ENCODE data around the gene LRFN4.

Gene LRFN4

DNA sequence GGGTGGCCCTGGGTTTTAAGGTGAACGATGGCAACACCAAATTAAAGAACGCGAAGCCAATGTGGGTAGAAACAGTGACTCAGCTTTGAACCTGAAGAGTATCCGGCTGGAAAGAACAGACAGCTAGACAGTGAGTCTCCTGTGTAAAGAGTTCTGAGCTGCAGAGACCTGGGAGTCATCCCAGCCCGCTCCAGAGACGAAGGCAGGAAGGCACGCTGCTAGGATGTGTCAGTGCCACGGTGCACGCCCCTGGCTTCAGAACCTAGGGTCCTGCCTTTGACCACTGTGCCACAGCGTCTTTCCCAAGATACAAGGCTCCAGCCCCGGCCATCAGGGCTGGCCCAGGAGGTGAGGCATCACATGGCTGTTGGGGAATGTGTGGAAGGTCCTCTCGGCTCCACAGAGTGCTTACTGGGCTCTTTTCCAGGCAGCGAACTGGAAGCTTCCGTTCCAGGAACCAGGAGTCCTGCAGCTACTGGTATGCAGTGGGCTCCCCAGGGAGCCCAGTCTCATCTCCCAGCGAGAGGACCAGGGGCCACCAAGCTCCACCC is 29.9 kb downstream of the LRFN4 start:
- Mint-ChIP-seq H3K27me3 (peaks cover 10 to 14% of the 10 kb centered on the region in 2 donors), H3K27ac (no peak overlapping the region), H3K4me1 (ENCODE audit: low read depth in 2 of 2) (peaks cover 2 to 9% of the 10 kb centered on the region in 2 donors), H3K4me3 (no peak overlapping the region), H3K9me3 (no peaks in the 10 kb centered on the region), H3K36me3 (ENCODE audit: insufficient read depth) (no peaks in the 10 kb centered on the region)
- no peak for DNase-seq
- ATAC-seq (replicated peaks), result no peak

DNA sequence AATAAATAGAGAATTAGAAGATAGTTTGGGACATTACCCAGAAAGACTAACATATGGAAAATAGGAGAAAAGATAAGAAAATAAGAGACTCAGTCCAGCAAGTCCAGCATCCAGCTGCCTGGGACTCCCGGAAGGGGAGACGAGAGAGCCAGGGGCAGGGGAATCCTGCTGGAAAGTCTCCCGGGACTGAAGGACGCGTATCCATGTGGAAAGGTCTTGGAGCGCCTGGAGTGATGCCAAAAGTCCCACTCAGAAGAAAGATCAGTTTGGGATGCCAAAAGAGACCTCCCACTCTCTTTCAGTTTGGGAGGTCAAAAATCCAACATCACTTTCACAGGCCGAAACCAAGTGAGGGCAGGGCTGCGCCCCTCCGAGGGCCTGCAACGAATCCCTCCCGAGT is 30.7 kb downstream of the LRFN4 start:
- Mint-ChIP-seq H3K27me3 (peaks cover 12 to 13% of the 10 kb centered on the region in 2 donors), H3K9me3 (no peaks in the 10 kb centered on the region), H3K4me1 (ENCODE audit: low read depth in 2 of 2) (peaks cover 2 to 11% of the 10 kb centered on the region in 2 donors), H3K27ac (no peak overlapping the region), H3K36me3 (ENCODE audit: insufficient read depth) (no peaks in the 10 kb centered on the region), H3K4me3 (no peak overlapping the region)
- DNase-seq (no peak), ATAC-seq (replicated peaks) (no peak)

DNA sequence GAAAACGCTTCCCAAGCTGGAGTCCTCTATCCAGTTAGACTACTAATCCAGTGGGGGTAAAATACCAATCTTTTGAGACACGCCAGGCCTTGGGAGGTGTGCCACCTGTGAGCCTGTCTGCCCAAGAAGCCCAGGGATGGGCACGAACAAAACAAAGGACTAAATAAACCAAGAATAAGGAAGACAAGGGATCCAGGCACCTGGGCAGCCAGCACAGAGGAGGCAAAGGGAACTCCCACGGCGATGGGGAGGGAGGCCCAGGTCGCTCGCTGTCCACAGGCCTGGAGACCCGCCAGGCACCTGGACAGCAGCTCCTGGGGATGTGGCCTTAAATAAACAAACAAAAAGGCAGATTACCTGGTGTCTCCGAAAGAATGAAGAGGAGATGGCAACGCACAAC is 31.4 kb downstream of the LRFN4 start:
- DNase-seq (no peak), ATAC-seq (replicated peaks) (no peak)
- Mint-ChIP-seq H3K36me3 (ENCODE audit: insufficient read depth) (no peaks in the 10 kb centered on the region), H3K9me3 (no peaks in the 10 kb centered on the region), H3K4me3 (no peak overlapping the region), H3K27me3 (peaks cover 9 to 15% of the 10 kb centered on the region in 2 donors), H3K27ac (no peak overlapping the region), H3K4me1 (ENCODE audit: low read depth in 2 of 2) (peaks cover 0 to 6% of the 10 kb centered on the region in 2 donors)

DNA sequence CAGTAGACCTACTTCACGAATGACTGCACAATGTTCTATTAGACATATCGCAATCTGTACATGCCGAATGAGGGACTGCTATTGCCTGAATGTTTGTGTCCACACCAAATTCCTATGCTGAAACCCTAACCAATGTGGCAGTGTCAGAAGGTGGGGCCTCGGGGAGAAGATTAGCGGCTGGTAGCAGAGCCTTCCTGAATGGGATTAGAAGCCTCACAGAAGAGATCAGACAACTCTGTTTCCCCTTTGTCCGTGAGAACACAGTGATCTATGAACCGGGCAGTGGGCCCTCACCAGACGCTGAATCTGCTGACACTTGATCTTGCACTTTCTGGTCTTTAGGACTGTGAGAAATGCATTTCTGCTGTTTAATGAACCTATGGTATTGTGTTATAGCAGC is 33.1 kb downstream of the LRFN4 start:
- Mint-ChIP-seq H3K27me3 (peaks cover 17 to 29% of the 10 kb centered on the region in 2 donors), H3K9me3 (no peaks in the 10 kb centered on the region), H3K36me3 (ENCODE audit: insufficient read depth) (no peaks in the 10 kb centered on the region), H3K27ac (no peak overlapping the region), H3K4me3 (no peak overlapping the region), H3K4me1 (ENCODE audit: low read depth in 2 of 2) (peaks cover 0 to 4% of the 10 kb centered on the region in 2 donors)
- ATAC-seq (replicated peaks), result no peak
- DNase-seq, result no peak

DNA sequence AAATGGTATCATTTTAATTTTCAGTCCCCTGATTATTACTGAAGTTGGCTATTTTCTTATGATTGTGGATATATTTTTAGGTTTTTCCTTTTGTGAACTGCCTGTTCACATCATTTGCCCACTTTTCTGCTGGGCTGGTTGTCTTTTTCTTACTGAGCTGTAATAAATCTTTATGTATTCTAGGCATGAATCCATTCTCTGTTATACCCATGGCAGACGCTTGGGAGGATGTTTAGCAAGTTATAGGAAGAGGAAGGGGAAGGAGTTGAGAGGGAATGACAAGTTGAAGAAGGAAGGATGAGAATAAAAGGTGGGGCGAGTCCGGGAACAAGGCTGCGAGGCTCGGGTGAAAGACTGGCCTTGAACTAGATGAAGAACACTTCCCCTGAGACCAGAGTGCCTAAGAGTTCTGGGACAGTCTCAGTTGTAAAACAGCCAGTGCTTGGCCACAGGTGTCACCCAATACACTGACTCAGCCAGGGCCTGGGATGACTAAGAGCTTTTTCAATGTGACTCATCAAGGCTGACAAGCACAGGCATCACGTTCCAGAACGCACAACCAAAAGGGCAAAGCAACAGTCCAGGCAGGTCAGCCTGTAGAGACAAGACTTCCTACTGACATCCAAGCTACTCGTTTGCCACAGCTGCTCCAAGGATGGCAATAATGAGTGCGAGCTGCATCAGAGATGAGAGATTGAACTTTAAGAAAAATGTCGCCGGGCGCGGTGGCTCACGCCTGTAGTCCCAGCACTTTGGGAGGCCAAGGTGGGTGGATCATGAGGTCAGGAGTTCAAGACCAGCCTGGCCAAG is 35.2 kb downstream of the LRFN4 start:
- DNase-seq, result no peak
- peaks cover 0 to 4% of the 10 kb centered on the region in 2 donors for H3K4me1 Mint-ChIP-seq (ENCODE audit: low read depth in 2 of 2)
- no peaks in the 10 kb centered on the region for H3K9me3 Mint-ChIP-seq
- no peak overlapping the region for H3K27ac Mint-ChIP-seq
- no peaks in the 10 kb centered on the region for H3K36me3 Mint-ChIP-seq (ENCODE audit: insufficient read depth)
- H3K27me3 Mint-ChIP-seq, result peaks cover 17 to 29% of the 10 kb centered on the region in 2 donors
- no peak overlapping the region for H3K4me3 Mint-ChIP-seq
- ATAC-seq (replicated peaks), result no peak

DNA sequence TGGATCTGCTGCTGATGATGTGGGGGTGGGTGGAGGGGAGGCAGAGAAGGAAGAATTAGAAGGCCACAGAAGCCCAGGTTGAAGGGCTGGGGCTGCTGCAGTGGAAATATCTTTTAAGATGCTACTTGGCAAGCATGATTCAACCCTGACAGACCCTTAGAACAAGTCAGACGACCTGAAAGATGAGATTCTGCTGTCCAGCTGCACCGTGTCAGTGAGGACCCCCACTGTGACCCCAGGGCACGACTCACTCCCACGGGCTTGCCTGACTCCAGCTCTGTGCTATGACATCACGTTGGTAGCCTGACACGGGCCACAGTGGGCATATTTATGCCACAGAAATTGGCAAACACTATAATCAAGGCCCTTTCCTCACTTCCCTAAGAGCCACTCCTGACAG is 36.0 kb downstream of the LRFN4 start:
- DNase-seq, result no peak
- no peaks in the 10 kb centered on the region for H3K36me3 Mint-ChIP-seq (ENCODE audit: insufficient read depth)
- H3K4me3 Mint-ChIP-seq, result no peak overlapping the region
- H3K4me1 Mint-ChIP-seq (ENCODE audit: low read depth in 2 of 2), result peaks cover 0 to 4% of the 10 kb centered on the region in 2 donors
- peaks cover 17 to 29% of the 10 kb centered on the region in 2 donors for H3K27me3 Mint-ChIP-seq
- no peak for ATAC-seq (replicated peaks)
- no peaks in the 10 kb centered on the region for H3K9me3 Mint-ChIP-seq
- no peak overlapping the region for H3K27ac Mint-ChIP-seq

DNA sequence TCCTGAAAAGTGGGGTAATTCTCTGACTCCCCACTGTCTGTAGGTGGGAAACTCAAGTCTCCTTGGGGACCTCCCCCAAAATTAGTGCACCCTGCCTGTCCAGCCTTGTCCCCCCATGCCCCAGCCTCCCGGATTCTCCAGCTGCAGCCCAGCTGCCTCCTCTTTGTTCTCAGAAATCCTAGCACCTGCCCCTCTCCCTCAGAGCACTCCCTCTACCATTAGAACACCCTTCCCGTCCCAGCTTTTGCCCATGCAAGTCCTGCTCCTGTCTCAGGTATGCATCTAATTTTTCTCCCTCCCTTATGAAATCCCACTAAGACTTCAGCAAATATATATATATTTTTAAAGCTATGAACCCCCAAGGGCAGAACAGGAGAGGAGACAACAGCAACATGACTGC is 37.3 kb downstream of the LRFN4 start:
- H3K27me3 Mint-ChIP-seq, result peaks cover 17 to 29% of the 10 kb centered on the region in 2 donors
- no peak overlapping the region for H3K27ac Mint-ChIP-seq
- no peak overlapping the region for H3K4me3 Mint-ChIP-seq
- no peaks in the 10 kb centered on the region for H3K36me3 Mint-ChIP-seq (ENCODE audit: insufficient read depth)
- no peaks in the 10 kb centered on the region for H3K9me3 Mint-ChIP-seq
- H3K4me1 Mint-ChIP-seq (ENCODE audit: low read depth in 2 of 2), result peaks cover 0 to 4% of the 10 kb centered on the region in 2 donors
- no peak for DNase-seq
- ATAC-seq (replicated peaks), result no peak

DNA sequence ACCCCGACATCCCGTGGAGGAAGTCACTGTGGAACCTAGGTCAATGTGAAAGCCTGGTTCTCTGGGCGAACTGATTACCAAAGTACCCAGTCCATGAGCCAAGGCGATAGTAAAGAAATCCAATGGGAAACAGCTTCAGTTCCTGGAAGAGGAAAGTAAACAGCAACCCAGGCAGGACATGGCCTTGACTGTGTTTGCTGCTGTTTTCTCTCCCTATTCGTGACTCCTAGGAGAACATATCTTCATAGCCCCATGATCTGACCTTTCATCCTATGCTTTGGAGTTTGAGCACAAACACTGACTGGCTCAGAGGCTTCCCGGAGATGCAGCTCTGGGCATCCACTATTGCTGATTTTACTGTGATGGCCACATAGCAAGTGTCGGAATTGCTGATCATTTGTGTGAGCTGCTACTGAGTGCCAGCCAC is 45.1 kb downstream of the LRFN4 start:
- Mint-ChIP-seq H3K9me3 (no peaks in the 10 kb centered on the region), H3K4me1 (ENCODE audit: low read depth in 2 of 2) (no peaks in the 10 kb centered on the region), H3K4me3 (no peak overlapping the region), H3K36me3 (ENCODE audit: insufficient read depth) (no peaks in the 10 kb centered on the region), H3K27ac (no peak overlapping the region), H3K27me3 (peaks cover 5 to 20% of the 10 kb centered on the region in 2 donors)
- ATAC-seq (replicated peaks) (no peak), DNase-seq (no peak)

DNA sequence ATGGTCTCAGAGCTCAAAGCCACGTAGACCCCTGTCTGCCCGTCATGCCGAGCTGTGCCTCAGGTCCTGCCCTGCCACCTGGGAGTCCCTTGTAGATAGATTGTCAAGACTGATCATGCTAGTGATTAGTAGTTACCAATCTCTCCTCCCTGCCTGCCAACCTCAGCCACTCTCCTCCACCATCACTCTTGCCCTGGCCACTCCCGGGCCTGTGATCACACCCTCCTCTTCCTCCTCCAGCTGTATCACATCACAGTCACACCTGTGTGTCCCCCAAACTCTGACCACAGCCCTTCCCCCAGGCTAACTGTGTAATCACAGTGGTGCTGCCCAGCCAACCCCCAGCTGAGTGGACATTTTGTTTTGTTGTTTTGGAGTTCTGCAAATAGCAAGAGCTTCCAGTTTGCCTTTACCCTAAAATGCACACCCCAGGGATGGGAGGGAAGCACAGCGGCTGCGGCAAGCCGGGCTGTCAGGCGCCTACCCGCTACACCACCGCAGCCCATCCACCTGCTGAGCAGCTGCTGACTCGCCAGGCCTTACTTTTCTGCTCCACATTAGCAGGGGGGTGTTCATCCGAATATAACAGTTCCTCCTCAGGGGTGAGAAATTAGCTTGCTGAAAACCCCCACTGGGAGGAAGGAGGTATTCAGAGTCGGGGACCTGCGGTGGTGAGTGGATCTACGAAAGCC is 45.8 kb downstream of the LRFN4 start:
- Mint-ChIP-seq H3K9me3 (no peaks in the 10 kb centered on the region), H3K27ac (no peak overlapping the region), H3K36me3 (ENCODE audit: insufficient read depth) (no peaks in the 10 kb centered on the region), H3K4me1 (ENCODE audit: low read depth in 2 of 2) (no peaks in the 10 kb centered on the region), H3K4me3 (no peak overlapping the region), H3K27me3 (peaks cover 5 to 20% of the 10 kb centered on the region in 2 donors)
- ATAC-seq (replicated peaks) (no peak), DNase-seq (no peak)

DNA sequence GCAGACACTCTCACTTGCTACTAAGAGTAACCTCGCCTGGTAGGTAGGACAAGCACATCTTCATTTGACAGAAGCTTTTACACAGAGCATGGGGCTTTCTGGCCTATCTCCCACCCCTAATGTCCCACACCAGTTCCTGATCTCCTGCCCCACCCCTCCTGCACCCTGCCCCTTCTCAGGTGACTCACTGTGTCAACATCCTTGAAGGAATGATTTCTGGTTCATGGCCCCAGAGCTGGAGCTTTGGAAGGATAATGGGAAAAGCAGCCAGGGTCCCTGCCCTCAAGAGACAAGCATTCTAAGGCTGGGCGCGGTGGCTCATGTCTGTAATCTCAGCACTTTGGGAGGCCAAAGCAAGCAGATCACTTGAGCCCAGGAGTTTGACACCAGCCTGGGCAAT is 47.2 kb downstream of the LRFN4 start:
- ATAC-seq (replicated peaks) (no peak), DNase-seq (no peak)
- Mint-ChIP-seq H3K36me3 (ENCODE audit: insufficient read depth) (no peaks in the 10 kb centered on the region), H3K4me1 (ENCODE audit: low read depth in 2 of 2) (no peaks in the 10 kb centered on the region), H3K27ac (no peak overlapping the region), H3K9me3 (no peaks in the 10 kb centered on the region), H3K4me3 (no peak overlapping the region), H3K27me3 (peaks cover 5 to 20% of the 10 kb centered on the region in 2 donors)

DNA sequence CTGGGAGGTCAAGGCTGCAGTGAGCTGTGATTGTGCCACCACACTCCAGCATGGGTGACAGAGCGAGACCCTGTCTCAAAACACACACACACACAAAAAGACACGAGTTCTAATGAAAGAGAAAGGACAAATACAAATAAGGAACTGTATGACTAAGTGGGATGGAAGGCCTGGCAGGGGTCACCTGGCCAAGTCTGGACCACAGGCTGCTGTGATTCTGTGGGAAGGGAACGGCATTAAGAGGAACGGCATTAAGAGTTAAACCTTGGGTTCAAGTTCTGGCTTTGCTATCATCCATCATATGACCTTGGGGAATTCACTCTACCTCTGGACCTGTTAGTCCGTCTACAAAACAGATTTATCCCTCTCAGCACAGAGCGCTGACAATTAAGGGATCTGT is 47.7 kb downstream of the LRFN4 start:
- DNase-seq (no peak), ATAC-seq (replicated peaks) (no peak)
- Mint-ChIP-seq H3K4me1 (ENCODE audit: low read depth in 2 of 2) (no peaks in the 10 kb centered on the region), H3K27ac (no peak overlapping the region), H3K9me3 (no peaks in the 10 kb centered on the region), H3K27me3 (peaks cover 5 to 20% of the 10 kb centered on the region in 2 donors), H3K36me3 (ENCODE audit: insufficient read depth) (no peaks in the 10 kb centered on the region), H3K4me3 (no peak overlapping the region)

DNA sequence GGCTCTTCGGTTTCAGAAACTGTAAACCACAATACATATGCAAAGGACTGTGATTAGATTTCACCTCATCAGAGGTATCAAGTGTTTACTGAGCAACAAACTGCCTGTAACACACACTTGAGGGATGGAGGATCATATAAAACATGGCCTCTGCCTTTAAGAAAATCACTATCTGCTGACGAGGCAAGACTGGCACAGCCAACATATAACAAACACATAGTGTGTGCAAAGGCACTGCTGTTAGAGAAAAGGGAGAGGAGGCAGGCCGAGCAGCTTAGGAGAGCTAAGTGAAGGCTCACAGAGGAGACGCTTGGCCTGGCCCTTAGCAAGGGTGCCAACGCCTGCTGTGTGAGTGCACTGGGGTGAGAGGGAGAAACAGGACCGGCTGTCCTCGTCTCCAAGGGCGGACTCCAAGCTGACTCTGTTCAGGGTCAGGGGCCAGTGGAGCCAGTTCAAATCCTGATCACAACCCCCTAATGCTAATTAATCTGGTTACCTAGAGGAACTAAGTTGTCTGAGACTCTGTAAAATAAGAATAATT is 48.2 kb downstream of the LRFN4 start:
- H3K27me3 Mint-ChIP-seq, result peaks cover 5 to 20% of the 10 kb centered on the region in 2 donors
- H3K27ac Mint-ChIP-seq, result no peak overlapping the region
- no peaks in the 10 kb centered on the region for H3K4me1 Mint-ChIP-seq (ENCODE audit: low read depth in 2 of 2)
- H3K9me3 Mint-ChIP-seq, result no peaks in the 10 kb centered on the region
- DNase-seq (no peak), ATAC-seq (replicated peaks) (no peak)
- no peak overlapping the region for H3K4me3 Mint-ChIP-seq
- H3K36me3 Mint-ChIP-seq (ENCODE audit: insufficient read depth), result no peaks in the 10 kb centered on the region

DNA sequence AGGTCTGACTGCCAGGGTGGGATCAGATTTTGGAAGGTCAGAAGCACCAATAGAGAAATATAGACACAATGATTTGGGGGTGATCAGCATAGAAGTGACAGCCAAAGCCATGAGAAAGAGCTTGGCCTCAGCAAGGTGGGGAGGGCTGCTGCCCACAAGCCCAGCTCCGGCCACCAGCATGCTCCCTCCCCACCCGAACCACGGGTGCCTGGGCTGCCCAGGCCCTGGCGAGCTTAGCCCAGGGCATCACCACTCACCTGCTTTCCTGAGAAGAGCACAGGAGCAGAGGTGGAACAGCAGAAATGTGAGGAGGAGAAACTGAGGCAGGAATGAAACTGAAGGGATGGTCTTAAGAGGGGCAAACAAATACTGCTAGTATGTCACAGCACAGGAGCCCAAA is 48.8 kb downstream of the LRFN4 start:
- ATAC-seq (replicated peaks), result no peak
- no peaks in the 10 kb centered on the region for H3K36me3 Mint-ChIP-seq (ENCODE audit: insufficient read depth)
- H3K27ac Mint-ChIP-seq, result no peak overlapping the region
- peaks cover 5 to 20% of the 10 kb centered on the region in 2 donors for H3K27me3 Mint-ChIP-seq
- DNase-seq, result no peak
- H3K4me1 Mint-ChIP-seq (ENCODE audit: low read depth in 2 of 2), result no peaks in the 10 kb centered on the region
- no peak overlapping the region for H3K4me3 Mint-ChIP-seq
- no peaks in the 10 kb centered on the region for H3K9me3 Mint-ChIP-seq
